ENCODE results near the gene PTPN7. TPM values are rescaled to one million over a fixed set of nuclear protein-coding genes. Genes with fewer than 3 reads are reported as not detected.

The PTPN7 gene
- total and polyA plus RNA-seq, 2 of the 13 experiments (the other 11 are each of a cell fraction or from before 2014, with no cell fraction given), result not detected

DNA sequence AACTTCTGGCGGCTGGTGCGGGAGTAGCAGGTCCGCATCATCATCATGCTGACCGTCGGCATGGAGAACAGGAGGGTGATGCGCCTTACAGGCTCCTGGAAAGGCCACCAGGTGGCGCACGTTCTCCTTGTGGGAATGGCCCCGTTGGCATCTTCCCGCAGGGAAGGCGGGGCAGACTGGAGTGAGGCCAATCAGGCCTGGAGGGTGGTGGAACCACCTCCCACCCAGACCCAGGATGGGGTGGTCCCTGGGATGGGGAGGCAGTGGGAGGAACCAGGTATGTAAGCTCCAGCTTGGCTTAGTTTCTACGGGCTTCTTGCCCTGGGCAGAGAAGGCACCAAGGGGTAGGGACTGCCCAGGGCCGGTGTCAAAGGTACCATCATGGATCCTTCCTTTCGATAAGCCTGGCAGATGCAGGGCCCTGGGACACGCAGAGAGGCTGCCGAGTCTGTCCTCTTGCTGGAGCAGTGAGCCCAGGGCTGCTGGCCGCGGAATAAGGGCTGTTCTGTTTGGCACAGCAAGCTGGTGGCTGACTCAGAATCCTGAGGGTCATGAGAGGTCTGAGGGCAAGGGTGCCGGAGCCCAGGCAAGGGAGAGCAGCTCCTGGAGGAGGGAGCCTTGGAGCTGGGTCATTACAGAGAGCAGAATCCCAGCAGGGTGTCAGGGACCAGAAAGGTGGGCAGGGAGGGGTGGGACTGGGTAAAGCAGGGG lies 24.5 kb upstream of the PTPN7 start (continued):
- no peak for TF ChIP-seq HMG20A (CRISPR knock-in tag; IDR thresholded peaks at IDR 0.05; ENCODE audit: borderline replicate concordance)
- no peak for TF ChIP-seq ZNF30 (CRISPR knock-in tag; IDR thresholded peaks at IDR 0.05)
- no peak for TF ChIP-seq KAT8 (CRISPR knock-in tag; IDR thresholded peaks at IDR 0.05)
- TF ChIP-seq KLF16 (CRISPR knock-in tag; IDR thresholded peaks at IDR 0.05), result no peak
- no peak for TF ChIP-seq ZNF781 (CRISPR knock-in tag; IDR thresholded peaks at IDR 0.05; ENCODE audit: borderline replicate concordance, not compliant biosample characterization)
- 0 out of 2 replicates have a peak, but pooled peaks have one; percentile 31 for TF ChIP-seq KDM3A (CRISPR knock-in tag; IDR thresholded peaks at IDR 0.05; ENCODE audit: low read depth)
- TF ChIP-seq ZNF570 (CRISPR knock-in tag; IDR thresholded peaks at IDR 0.05; ENCODE audit: borderline replicate concordance), result no peak
- TF ChIP-seq, protein P1, sequence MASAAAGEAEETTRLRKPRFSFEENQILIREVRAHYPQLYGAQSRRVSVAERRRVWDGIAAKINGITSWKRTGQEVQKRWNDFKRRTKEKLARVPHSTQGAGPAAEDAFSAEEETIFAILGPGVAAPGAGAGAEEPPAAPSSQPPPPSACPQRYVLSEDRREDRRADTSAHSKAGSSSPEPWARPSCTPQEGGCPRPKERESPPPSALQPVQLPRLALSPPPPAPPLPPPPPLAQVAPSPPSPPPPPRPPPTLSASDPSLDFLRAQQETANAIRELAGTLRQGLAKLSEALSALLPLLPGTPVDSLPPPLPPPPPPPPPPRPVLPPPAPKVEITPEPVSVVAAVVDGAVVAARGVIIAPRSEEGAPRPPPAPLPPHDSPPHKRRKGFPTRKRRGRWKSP (CRISPR knock-in tag; IDR thresholded peaks at IDR 0.05), result no peak
- TF ChIP-seq, protein P2, sequence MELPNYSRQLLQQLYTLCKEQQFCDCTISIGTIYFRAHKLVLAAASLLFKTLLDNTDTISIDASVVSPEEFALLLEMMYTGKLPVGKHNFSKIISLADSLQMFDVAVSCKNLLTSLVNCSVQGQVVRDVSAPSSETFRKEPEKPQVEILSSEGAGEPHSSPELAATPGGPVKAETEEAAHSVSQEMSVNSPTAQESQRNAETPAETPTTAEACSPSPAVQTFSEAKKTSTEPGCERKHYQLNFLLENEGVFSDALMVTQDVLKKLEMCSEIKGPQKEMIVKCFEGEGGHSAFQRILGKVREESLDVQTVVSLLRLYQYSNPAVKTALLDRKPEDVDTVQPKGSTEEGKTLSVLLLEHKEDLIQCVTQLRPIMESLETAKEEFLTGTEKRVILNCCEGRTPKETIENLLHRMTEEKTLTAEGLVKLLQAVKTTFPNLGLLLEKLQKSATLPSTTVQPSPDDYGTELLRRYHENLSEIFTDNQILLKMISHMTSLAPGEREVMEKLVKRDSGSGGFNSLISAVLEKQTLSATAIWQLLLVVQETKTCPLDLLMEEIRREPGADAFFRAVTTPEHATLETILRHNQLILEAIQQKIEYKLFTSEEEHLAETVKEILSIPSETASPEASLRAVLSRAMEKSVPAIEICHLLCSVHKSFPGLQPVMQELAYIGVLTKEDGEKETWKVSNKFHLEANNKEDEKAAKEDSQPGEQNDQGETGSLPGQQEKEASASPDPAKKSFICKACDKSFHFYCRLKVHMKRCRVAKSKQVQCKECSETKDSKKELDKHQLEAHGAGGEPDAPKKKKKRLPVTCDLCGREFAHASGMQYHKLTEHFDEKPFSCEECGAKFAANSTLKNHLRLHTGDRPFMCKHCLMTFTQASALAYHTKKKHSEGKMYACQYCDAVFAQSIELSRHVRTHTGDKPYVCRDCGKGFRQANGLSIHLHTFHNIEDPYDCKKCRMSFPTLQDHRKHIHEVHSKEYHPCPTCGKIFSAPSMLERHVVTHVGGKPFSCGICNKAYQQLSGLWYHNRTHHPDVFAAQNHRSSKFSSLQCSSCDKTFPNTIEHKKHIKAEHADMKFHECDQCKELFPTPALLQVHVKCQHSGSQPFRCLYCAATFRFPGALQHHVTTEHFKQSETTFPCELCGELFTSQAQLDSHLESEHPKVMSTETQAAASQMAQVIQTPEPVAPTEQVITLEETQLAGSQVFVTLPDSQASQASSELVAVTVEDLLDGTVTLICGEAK (IDR thresholded peaks at IDR 0.05), result no peak
- TF ChIP-seq, protein P2 (CRISPR knock-in tag; IDR thresholded peaks at IDR 0.05), result no peak
- no peak for TF ChIP-seq MAFF (IDR thresholded peaks at IDR 0.05; ENCODE audit: low read depth, low read length)
- no peak for TF ChIP-seq ZNF724P (CRISPR knock-in tag; IDR thresholded peaks at IDR 0.05; ENCODE audit: borderline replicate concordance)
- TF ChIP-seq, protein P3, sequence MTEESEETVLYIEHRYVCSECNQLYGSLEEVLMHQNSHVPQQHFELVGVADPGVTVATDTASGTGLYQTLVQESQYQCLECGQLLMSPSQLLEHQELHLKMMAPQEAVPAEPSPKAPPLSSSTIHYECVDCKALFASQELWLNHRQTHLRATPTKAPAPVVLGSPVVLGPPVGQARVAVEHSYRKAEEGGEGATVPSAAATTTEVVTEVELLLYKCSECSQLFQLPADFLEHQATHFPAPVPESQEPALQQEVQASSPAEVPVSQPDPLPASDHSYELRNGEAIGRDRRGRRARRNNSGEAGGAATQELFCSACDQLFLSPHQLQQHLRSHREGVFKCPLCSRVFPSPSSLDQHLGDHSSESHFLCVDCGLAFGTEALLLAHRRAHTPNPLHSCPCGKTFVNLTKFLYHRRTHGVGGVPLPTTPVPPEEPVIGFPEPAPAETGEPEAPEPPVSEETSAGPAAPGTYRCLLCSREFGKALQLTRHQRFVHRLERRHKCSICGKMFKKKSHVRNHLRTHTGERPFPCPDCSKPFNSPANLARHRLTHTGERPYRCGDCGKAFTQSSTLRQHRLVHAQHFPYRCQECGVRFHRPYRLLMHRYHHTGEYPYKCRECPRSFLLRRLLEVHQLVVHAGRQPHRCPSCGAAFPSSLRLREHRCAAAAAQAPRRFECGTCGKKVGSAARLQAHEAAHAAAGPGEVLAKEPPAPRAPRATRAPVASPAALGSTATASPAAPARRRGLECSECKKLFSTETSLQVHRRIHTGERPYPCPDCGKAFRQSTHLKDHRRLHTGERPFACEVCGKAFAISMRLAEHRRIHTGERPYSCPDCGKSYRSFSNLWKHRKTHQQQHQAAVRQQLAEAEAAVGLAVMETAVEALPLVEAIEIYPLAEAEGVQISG (CRISPR knock-in tag; IDR thresholded peaks at IDR 0.05), result 0 out of 2 replicates have a peak, but pooled peaks have one; percentile 16
